ENCODE results near the gene PDP2.

- TF ChIP-seq CTCF (IDR thresholded peaks at IDR 0.05): no peak
- no peak for TF ChIP-seq POLR2A (IDR thresholded peaks at IDR 0.05)
Observed at GRCh38 chr16:66844009-66844341, 36.3 kb upstream of the PDP2 start.
